Activated CD4-positive, alpha-beta T cell treated with anti-CD3 and anti-CD28 coated beads for 48 hours (primary cell): Measurements from ENCODE around the gene COL21A1.

Experiments
- DNase-seq: peaks from one replicate; pipeline ENCODE4 v3.0.0-alpha.2; 2020

COL21A1 gene

GRCh38 chr6:56173228-56173627 lies 74.2 kb downstream of the COL21A1 start:
- no peak for DNase-seq

- DNase-seq, result no peak
Measured at GRCh38 chr6:56172144-56172543, 75.2 kb downstream of the COL21A1 start.

- DNase-seq, result no peak
Measured at GRCh38 chr6:56169366-56169765, 78.0 kb downstream of the COL21A1 start.

DNA sequence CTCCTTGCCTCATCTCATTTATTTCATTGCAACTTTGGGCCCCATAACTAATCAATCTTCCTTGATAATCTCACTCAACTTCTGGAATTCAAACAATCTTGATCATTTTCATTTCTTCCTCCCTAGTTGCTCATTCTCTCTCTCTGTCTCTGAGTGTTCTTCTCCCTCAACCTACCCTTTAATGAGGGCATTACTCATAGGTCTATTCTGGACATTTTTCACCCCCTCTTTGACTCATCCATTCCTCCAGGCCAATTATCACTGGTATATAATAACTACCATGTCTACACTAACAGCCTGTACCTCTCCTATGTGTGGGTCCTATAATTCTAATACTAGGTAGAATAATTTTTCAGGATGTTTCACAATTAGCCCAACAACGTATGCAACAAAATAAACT lies 78.8 kb downstream of the COL21A1 start:
- no peak for DNase-seq

DNA sequence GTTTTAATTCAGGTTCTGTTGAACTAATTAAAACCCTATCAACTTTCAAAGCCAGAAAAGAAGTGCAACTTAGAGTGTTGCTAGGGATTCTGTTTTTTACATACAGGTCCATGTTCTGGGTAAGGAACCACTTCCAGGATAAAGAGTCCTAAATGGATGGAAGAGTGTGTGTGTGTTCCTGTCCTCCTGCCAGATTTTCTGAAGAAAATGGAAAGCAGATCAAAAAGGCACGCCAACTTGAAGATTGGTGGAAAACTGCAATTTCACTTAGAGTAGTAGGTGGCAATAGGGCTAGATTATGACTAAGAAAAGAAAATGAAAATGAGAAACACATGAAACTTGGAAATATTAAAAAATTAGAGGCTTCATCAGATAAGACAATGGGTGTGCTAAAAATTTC lies 85.3 kb downstream of the COL21A1 start:
- DNase-seq, result no peak

- no peak for DNase-seq
Measured at GRCh38 chr6:56160489-56160888, 86.9 kb downstream of the COL21A1 start.

- DNase-seq, result no peak
Measured at GRCh38 chr6:56158571-56158970, 88.8 kb downstream of the COL21A1 start.

DNA sequence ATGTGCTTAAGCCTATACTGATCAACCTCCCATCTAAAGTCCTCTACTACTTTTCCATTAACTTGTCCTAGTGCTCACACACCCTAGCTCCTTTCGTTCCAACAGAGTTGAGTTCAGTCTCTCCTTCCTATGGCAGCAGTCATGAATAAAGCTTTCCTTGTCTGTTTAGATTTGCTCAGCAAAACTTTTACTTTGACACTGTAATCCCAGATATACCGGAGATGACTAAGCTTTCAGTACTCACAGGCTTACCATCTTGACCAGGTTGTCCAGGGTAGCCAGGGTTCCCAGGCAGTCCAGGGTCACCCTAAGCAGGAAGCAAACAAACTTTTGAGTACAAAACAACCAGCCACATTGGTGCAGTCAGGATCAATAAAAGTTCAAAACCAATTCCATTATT lies 90.7 kb downstream of the COL21A1 start:
- DNase-seq, result no peak

GRCh38 chr6:56155634-56156141 lies 91.7 kb downstream of the COL21A1 start:
- no peak for DNase-seq

- no peak for DNase-seq
Measured at GRCh38 chr6:56154076-56154475, 93.3 kb downstream of the COL21A1 start.

DNA sequence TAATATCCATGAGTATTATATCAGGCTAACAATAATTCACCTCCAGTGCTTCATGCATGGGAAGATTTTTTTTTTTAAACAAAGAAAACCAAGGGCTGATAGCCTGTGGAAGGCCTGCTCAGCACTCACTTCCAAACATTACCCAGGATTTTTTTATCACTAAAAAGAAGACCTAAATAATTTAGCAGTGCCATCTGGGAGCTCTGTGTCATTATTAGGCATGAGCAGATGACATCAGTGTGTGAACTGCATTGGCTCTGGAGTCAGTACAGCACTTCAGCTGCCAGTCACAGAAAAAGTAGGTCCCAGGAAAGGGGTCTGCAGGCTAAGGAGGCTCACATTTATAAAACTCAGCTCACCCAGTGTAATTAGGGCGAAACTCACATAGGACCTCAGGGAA lies 94.8 kb downstream of the COL21A1 start:
- no peak for DNase-seq

GRCh38 chr6:56151609-56152224 lies 95.7 kb downstream of the COL21A1 start:
- DNase-seq, result no peak

GRCh38 chr6:56148488-56149186 lies 98.7 kb downstream of the COL21A1 start:
- DNase-seq, result no peak

- DNase-seq, result no peak
Measured at GRCh38 chr6:56147766-56148165, 99.6 kb downstream of the COL21A1 start.

DNA sequence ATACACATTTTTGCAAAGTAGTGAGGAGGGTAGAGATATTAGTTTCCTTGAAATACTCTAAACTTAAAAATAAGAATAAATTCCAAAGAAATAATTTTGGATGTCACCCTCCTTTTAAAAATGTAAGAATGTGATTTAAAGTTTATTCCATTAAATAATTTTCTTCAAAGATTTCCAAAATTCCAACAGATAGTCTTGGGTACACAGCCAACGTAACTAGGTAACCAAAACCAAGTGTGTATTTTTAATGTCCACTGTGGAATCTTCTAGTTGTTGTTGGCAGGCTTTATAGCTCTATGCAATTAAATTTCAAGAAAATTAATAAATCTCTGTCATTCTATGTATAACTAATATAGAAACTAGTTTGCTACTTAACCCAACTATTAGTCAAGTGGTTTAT lies 101.3 kb downstream of the COL21A1 start:
- DNase-seq, result no peak

GRCh38 chr6:56145616-56146015 lies 101.8 kb downstream of the COL21A1 start:
- no peak for DNase-seq

DNA sequence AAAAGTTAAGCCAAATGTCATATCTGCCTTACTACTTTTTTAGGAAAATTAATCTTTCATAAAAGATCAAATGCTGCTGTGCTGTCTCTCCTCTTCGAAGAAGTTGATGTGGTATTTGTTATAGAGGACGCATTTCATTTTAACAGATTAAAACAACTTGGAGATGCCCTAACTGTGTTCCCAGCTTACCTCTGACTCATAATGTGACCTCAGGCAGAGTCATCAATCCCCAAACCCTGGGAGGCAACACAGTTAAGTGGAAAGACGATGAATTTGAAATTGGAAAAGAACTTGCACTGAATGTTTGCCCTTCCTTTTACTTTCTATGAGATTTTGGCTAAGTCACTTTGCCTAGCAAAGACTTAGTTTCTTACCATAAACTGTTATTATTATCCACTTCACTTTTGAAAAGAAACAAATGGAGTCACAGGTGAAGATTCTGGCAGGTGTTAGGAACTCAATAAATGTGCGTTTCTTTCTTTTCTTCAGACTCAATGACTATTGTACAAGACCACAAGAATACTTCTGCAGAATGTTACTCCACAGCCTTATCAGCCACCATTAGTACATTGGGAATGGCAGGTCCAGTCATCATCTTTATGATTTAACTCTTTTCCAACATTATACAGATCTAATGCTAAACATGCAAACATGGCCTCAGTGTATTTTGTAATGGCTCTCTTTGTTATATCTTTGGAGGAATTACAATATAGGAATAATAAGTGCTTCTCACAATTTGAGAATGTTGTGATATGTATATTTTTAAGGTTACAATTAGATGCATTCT lies 102.6 kb downstream of the COL21A1 start:
- no peak for DNase-seq

- DNase-seq, result no peak
Measured at GRCh38 chr6:56143796-56144195, 103.6 kb downstream of the COL21A1 start.

- DNase-seq, result no peak
Measured at GRCh38 chr6:56140090-56140489, 107.3 kb downstream of the COL21A1 start.

- DNase-seq, result no peak
Measured at GRCh38 chr6:56115715-56116114, 131.7 kb downstream of the COL21A1 start.

DNA sequence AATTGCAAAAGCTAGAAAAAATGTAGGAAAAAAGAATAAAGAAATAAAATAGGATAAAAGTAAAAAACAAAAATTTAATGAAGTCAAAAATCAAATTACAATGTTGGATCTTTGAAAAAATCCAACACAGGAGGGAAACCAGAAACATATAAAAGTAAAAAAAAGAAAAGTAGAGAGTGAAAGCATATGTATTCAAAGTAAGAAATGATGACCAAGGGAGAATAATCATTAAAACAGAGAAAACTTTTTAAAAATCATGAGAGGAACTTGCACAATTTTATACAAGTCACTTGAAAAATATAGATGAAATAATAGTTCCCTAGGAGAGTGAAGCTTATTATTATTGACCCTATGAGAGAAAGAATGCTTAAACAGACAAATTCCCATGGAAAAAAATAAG lies 138.2 kb downstream of the COL21A1 start:
- no peak for DNase-seq

DNA sequence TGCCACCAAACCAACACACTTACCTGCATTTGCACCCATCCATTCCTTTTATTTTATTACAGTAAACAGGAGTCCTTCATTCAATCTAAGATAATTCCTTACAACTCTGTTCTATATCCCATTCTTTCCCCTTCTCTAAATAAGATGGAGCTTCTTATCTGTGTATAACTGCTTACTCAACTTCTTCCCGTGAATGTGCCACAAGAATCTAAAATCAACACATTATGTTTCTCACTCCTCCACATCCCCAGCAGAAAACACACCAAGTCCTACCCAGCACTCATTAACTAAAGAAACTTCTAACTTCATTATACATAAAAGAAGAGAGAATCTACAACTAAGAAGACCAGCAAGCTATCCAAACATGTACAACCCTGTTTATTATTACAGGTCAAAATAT lies 141.1 kb downstream of the COL21A1 start:
- DNase-seq, result no peak

- no peak for DNase-seq
Measured at GRCh38 chr6:56104591-56104990, 142.8 kb downstream of the COL21A1 start.

DNA sequence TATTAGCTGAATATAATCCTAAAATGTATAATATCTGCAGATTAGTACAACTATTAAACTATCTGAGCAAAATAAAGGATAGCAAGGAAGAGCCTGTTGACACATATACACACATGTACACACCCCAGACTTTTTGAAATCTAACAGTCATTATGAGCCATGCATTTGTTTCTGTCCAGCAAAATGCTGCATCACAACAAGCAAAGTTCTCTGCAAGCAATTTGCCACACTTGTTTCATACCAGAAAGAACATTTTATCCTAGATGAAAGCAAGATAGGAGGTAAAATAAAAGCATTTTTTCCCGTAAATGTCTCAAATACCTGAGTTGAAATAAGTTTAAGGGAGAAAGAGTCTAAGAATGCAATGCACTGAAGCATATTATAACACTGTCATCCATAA lies 145.2 kb downstream of the COL21A1 start:
- no peak for DNase-seq
